IMR-90 (cell line): ENCODE data around the gene SPDYE2B. TPM values are rescaled to one million over a fixed set of nuclear protein-coding genes. Genes with fewer than 3 reads are reported as not detected.
"Not testable (repeated sequence)": the region's sequence is repeated elsewhere in the genome, so short reads cannot be mapped to it uniquely, and the experiment has no call there.

Source experiments
- ATAC-seq: fragments of 200-7000 bp; cut with Tn5 transposase; 2 replicates; pipeline ENCODE4 v1.9.1; 2020; ENCODE audit warnings: low read depth, mild to moderate bottlenecking, moderate library complexity
- BruUV-seq: library from RNA; stranded (reverse); fragments of 400-500 nt; replicated peaks from 2 replicates; lab custom pipeline; 2021; lab: Mats Ljungman, UMichigan
- CTCF ChIA-PET: fragments of 300-600 bp; formaldehyde crosslinking; extraction: SDS; loops from one replicate; lab custom pipeline; 2021; ENCODE audit warnings: antibody characterized with exemption; lab: Yijun Ruan, JAX
- POLR2A ChIA-PET: fragments of 300-600 bp; sonication (Branson Sonifier 250); formaldehyde crosslinking; loops from one replicate; lab custom pipeline; 2022; ENCODE audit warnings: antibody characterized with exemption; ENCODE audit not compliant: unreplicated experiment; lab: Charles Lee
- DNase-seq: peaks from one replicate; pipeline ENCODE4 v3.0.0; 2013
- H2AFZ ChIP-seq: replicated peaks from 2 replicates; pipeline ENCODE3; 2013; ENCODE audit warnings: low read length, mild to moderate bottlenecking; ENCODE audit not compliant: poor library complexity
- H2AK5ac ChIP-seq: 2 replicates; pipeline ENCODE4 v1.6.1; 2013; ENCODE audit warnings: low read depth, low read length, inconsistent platforms
- H2AK9ac ChIP-seq: replicated peaks from 2 replicates; pipeline ENCODE3; 2013; ENCODE audit warnings: mild to moderate bottlenecking, low read depth, low read length, moderate library complexity; ENCODE audit not compliant: poor library complexity
- H2BK120ac ChIP-seq: 2 replicates; pipeline ENCODE4 v1.6.1; 2013; ENCODE audit warnings: low read depth, low read length, inconsistent platforms
- H2BK15ac ChIP-seq: 3 replicates; pipeline ENCODE4 v1.6.1; 2013; ENCODE audit warnings: low read depth, low read length, inconsistent platforms
- H2BK20ac ChIP-seq: 2 replicates; pipeline ENCODE4 v1.6.1; 2013; ENCODE audit warnings: low read depth, mild to moderate bottlenecking, inconsistent platforms, low read length, moderate library complexity
- H2BK5ac ChIP-seq: 2 replicates; pipeline ENCODE4 v1.6.1; 2013; ENCODE audit warnings: mild to moderate bottlenecking, low read depth, low read length, inconsistent platforms; ENCODE audit not compliant: poor library complexity, severe bottlenecking
- H3K14ac ChIP-seq: replicated peaks from 2 replicates; pipeline ENCODE4 v1.6.1; 2013; ENCODE audit warnings: low read depth, low read length, inconsistent platforms
- H3K18ac ChIP-seq: 2 replicates; pipeline ENCODE4 v1.6.1; 2013; ENCODE audit warnings: low read depth, low read length, control low read depth
- H3K23ac ChIP-seq: 2 replicates; pipeline ENCODE4 v1.6.1; 2013; ENCODE audit warnings: low read depth, low read length, inconsistent platforms
- H3K27ac ChIP-seq: 2 replicates; pipeline ENCODE4 v1.5.1; 2013; ENCODE audit warnings: mild to moderate bottlenecking, control low read depth, low read length; ENCODE audit not compliant: insufficient read depth
- H3K27me3 ChIP-seq: 2 replicates; pipeline ENCODE4 v1.6.1; 2013; ENCODE audit warnings: low read length; ENCODE audit not compliant: control insufficient read depth, insufficient read depth
- H3K36me3 ChIP-seq: 2 replicates; pipeline ENCODE4 v1.6.1; 2013; ENCODE audit warnings: low read length, mixed read lengths; ENCODE audit not compliant: control insufficient read depth, insufficient read depth
- H3K4ac ChIP-seq: 2 replicates; pipeline ENCODE4 v1.6.1; 2013; ENCODE audit warnings: low read depth, low read length, inconsistent platforms
- H3K4me1 ChIP-seq: 2 replicates; pipeline ENCODE4 v1.6.1; 2013; ENCODE audit warnings: low read length, mixed read lengths; ENCODE audit not compliant: control insufficient read depth, insufficient read depth
- H3K4me2 ChIP-seq: 2 replicates; pipeline ENCODE4 v1.6.1; 2013; ENCODE audit warnings: low read depth, mild to moderate bottlenecking, control low read depth, low read length, moderate library complexity
- H3K4me3 ChIP-seq: 2 replicates; pipeline ENCODE4 v1.5.1; 2013; ENCODE audit warnings: low read depth, mild to moderate bottlenecking, control low read depth, low read length, moderate library complexity; ENCODE audit not compliant: insufficient read depth
- H3K56ac ChIP-seq: 2 replicates; pipeline ENCODE4 v1.6.1; 2013; ENCODE audit warnings: low read length, inconsistent platforms; ENCODE audit not compliant: insufficient read depth; ENCODE audit errors: extremely low read depth
- H3K79me1 ChIP-seq, 2 experiments: 2 replicates each; pipeline ENCODE4 v1.6.1; 2013; ENCODE audit warnings: low read length in 2 of 2, inconsistent platforms in 1 of 2, low read depth in 1 of 2
- H3K9ac ChIP-seq: 2 replicates; pipeline ENCODE4 v1.6.1; 2013; ENCODE audit warnings: low read depth, low read length, control low read depth
- H3K9me1 ChIP-seq: 2 replicates; pipeline ENCODE4 v1.6.1; 2013; ENCODE audit warnings: low read length, inconsistent platforms; ENCODE audit not compliant: insufficient read depth
- H3K9me3 ChIP-seq: 2 replicates; pipeline ENCODE4 v1.6.1; 2013; ENCODE audit warnings: low read length; ENCODE audit not compliant: control insufficient read depth, insufficient read depth
- H4K20me1 ChIP-seq: 2 replicates; pipeline ENCODE4 v1.6.1; 2013; ENCODE audit warnings: low read length, inconsistent platforms; ENCODE audit not compliant: insufficient read depth
- H4K5ac ChIP-seq: 2 replicates; pipeline ENCODE4 v1.6.1; 2013; ENCODE audit warnings: mild to moderate bottlenecking, low read depth, low read length, control low read depth
- H4K8ac ChIP-seq, 2 experiments: 2 replicates each; pipeline ENCODE4 v1.6.1; 2013; ENCODE audit warnings: low read depth in 2 of 2, low read length in 2 of 2, control low read depth in 1 of 2, inconsistent platforms in 1 of 2
- H4K91ac ChIP-seq: 2 replicates; pipeline ENCODE4 v1.6.1; 2013; ENCODE audit warnings: low read depth, low read length, inconsistent platforms; ENCODE audit not compliant: insufficient read depth
- WGBS, 2 experiments: methylation state at CpG; one replicate each; pipeline versions ENCODE4 v1.1.5 to v1.1.7; 2013; ENCODE audit warnings: missing lambda C conversion rate in 2 of 2; ENCODE audit not compliant: insufficient read length in 1 of 2; ENCODE audit errors: extremely low coverage in 2 of 2; 5-methylcytosine and 5-hydroxymethylcytosine counted together
- dilution Hi-C: fragments of 300-500 bp; cut with HindIII; formaldehyde crosslinking; loops from one replicate; pipeline ENCODE4 v1.14.3; 2018; ENCODE audit warnings: low sequenced_read_pairs; ENCODE audit not compliant: unreplicated experiment
- in situ Hi-C: fragments of 300-500 bp; cut with MboI; formaldehyde crosslinking; loops from 3 replicates; pipeline ENCODE4 v1.14.3; 2019; ENCODE audit warnings: low sequenced_read_pairs, inconsistent platforms, mixed read lengths
- intact Hi-C: fragments of 100-400 bp; cut with micrococcal nuclease; formaldehyde crosslinking; loops from 2 replicates; pipeline ENCODE4 v1.10.0; 2022
- polyA plus RNA-seq, 3 experiments: library from polyadenylated mRNA; depleted of rRNA; stranded (reverse); fragments of >200 nt; gene quantifications; 2 replicates each; pipeline ENCODE4 v1.2.3, GENCODE V29; 2012; ENCODE audit warnings: low replicate concordance in 1 of 3
- total RNA-seq: library from RNA; depleted of rRNA; stranded (reverse); fragments of >200 nt; gene quantifications from 2 replicates; pipeline ENCODE4 v1.2.3, GENCODE V29; 2012

SPDYE2B gene
- total and polyA plus RNA-seq, 2 of the 4 experiments (the other 2 are of a cell fraction): not detected

DNA sequence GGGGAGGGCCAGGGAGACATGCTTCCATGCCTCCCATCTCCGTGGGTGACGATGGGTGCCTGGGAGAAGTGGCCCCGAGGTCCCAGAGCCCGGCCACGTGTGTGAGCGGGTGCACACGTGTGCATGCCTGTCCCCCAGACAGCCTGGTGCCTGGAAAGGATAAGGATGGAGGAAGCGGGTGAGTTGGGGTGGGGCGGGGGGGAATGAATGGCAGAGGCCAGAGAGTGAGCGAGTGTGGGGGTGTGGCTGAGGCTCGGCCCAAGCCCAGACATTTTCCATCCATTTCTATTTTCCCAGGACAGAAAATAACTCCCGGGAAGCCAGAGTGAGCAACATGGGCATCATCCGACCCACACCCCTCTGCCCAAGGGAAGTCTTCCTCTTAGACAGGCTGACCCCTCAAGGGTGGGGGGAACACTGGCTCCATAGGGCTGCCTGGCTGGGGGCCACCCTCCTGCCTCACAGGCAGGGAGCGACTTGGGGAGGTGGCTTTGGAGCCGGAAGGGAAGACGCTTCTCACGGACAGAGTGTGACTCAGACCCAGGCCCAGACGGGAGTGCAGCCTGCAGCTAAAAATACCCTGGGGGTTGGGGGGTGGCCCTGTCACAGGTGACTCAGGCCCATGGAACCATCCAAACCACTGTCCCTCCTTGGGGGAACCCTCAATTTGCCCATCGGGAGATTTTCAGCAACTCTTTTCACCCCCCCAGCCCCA lies 45.5 kb upstream of the SPDYE2B start:
- H2BK5ac ChIP-seq, H2AK9ac ChIP-seq, dilution Hi-C loops, H3K27ac ChIP-seq, H3K9me3 ChIP-seq, H4K8ac ChIP-seq, H4K91ac ChIP-seq, H3K14ac ChIP-seq, H3K9me1 ChIP-seq, in situ Hi-C loops, H3K4ac ChIP-seq, H3K18ac ChIP-seq, H3K9ac ChIP-seq, H2BK120ac ChIP-seq, H3K4me3 ChIP-seq, H2BK20ac ChIP-seq, POLR2A ChIA-PET, H3K27me3 ChIP-seq, H3K23ac ChIP-seq, CTCF ChIA-PET, DNase-seq, H4K20me1 ChIP-seq, H2AK5ac ChIP-seq, intact Hi-C loops, H2BK15ac ChIP-seq, H4K5ac ChIP-seq, H3K4me2 ChIP-seq, H3K79me1 ChIP-seq, H3K36me3 ChIP-seq, H3K4me1 ChIP-seq, H3K56ac ChIP-seq, H2AFZ ChIP-seq, BruUV-seq: not testable (repeated sequence)
- no CpG with 5 or more reads among the region's 19 CpGs for WGBS, 2 experiments
- peak; percentile 93 for ATAC-seq

DNA sequence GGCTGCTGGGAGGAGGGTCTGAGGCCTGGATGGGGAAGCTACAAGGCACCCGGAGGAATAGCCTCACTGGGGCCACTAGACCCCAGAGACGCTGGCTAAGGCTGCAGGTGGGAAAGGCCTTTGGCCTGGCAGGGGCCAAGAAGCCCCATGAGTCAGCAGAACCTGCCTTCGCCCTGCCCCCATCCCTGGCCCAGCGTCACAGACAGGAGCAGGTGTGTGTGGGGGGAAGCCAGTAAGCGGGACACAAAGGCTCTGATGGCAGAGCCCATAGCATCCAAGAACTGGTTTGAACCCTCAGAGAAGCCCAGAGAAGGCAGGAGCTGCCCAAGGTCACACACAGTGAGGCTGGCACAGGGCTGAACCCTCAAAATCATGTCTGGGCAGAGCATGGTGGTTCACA lies 43.3 kb upstream of the SPDYE2B start:
- H3K4ac ChIP-seq, H3K4me1 ChIP-seq, H3K9ac ChIP-seq, H4K8ac ChIP-seq, H2AFZ ChIP-seq, H3K79me1 ChIP-seq, H2BK5ac ChIP-seq, H2AK9ac ChIP-seq, ATAC-seq, H3K9me3 ChIP-seq, H3K4me3 ChIP-seq, H2BK20ac ChIP-seq, H3K4me2 ChIP-seq, H4K91ac ChIP-seq, H2BK120ac ChIP-seq, CTCF ChIA-PET, BruUV-seq, H4K5ac ChIP-seq, H2BK15ac ChIP-seq, H2AK5ac ChIP-seq, H3K14ac ChIP-seq, DNase-seq, in situ Hi-C loops, H4K20me1 ChIP-seq, POLR2A ChIA-PET, H3K36me3 ChIP-seq, H3K27ac ChIP-seq, H3K56ac ChIP-seq, dilution Hi-C loops, H3K27me3 ChIP-seq, H3K23ac ChIP-seq, H3K18ac ChIP-seq, H3K9me1 ChIP-seq, intact Hi-C loops: not testable (repeated sequence)
- WGBS, 2 experiments: no CpG with 5 or more reads among the region's 5 CpGs
